GM19099 (cell line): ENCODE results near the gene MCRIP2.

ENCODE experiments used
- POLR2A ChIP-seq: IDR thresholded peaks from 3 replicates; pipeline ENCODE4 v1.6.1; 2011; ENCODE audit warnings: low read depth; ENCODE audit not compliant: insufficient read length; ENCODE audit errors: extremely low read depth

The MCRIP2 gene

DNA sequence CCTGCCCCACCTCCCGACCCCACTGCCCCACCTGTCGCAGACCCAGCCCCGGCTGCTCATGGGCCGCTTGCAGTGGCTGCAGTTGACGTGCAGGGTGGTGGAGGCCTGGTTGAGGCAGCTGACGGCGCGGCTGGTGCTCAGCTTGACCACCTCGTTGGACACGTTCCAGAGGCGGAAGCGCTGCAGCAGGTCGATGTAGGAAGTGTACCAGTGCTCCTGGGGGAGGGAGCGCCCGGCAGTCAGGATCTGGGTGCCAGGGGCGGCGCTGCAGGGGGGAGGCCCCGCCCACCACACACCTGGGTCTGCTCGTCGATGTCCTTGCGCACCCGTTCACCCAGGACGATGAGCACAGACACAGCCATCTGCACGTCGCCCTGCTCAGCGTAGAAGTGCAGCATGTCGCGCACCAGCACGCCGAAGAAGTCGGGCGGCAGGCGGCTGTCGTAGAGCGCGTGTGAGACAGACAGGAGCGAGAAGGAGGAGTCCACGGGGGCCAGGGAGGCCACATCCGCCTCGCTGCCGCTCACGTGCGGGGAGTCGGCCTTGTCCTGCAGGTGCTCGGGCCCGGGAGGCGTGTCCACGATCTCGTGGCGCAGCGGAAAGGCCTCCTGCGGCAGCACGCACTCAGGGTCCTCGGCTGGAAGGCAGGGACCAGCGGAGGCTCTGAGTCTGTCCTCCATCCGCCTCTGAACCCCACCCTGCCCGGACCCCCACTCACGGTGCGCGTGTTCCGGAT, 43.5 kb downstream of the MCRIP2 start:
- TF ChIP-seq POLR2A: no peak

DNA sequence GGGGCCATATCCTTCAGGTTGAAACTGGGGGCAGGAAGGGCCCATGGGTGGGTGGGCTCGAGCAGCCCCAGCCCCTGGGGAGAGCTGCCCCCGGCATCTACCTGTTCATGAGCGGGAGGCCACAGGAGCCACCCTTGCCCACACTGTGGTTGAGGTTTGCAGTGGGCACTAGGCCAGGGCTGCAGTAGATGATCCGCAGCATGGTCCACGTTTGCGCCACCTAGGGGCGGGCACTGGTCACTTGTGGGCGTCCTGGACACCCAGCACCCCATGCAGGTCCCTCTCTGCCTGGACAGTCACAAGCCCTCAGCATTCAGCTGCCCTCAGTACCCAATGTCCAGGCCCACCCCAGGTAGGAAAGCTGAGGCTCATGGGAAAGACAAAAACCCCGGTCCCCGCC, 44.3 kb downstream of the MCRIP2 start:
- TF ChIP-seq POLR2A: no peak

DNA sequence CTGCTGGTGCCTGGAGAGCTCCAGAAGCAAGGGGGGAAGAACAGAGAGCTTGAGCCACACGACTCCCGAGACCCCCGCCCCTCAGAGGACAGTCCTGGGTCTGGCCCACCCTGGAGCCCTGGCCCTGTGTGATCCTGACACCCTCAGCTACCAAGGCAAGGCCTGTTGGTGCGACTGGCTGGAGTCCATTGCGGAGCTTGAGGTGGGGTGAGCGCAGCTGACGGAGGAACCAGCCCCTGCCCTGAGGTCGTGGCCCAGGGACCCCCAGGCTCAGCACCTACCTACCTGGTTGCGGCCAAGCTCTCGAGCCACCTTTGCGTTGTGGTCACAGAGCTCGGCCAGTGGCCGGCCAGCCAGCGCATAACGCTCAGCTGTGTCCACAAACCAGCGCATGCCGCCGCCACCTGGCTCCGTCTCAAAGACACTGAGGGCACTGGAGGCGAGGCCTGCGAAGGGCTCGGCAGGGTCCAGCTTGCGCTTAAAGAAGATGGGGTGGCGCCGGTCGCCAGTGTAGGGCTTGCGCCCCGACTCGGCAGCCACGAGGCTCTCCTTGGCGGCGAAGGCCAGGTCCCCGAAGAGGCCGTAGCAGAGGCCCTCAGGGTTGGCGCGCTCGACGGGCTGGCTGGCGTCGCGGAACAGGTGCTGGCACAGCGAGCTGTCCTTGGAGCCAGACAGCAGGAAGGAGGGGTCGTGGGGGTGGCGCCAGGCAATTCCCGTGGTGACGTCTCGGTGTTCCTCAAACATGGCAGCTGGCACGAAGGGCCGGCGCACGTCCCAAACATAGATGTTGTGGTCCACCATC, 45.0 kb downstream of the MCRIP2 start:
- TF ChIP-seq POLR2A: no peak

DNA sequence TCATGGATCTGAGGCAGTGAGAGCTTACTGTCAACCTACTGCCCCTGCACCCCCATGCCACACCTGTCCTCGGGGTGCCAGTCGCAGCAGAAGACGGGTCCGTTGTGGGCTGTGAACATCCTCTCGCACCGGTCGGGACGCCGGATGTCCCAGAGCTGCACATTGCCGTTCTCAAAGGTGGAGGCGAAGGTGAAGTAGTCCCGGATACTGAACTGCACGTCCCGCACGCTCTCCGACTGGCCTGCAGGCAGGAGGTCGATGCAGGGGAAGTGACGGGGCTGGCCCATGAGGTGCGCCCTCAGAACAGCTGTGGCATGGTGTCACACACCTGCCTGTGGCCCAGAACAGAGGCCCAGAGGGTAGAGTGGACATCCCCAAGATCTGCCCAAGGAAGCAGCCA, 45.9 kb downstream of the MCRIP2 start:
- TF ChIP-seq POLR2A: no peak

DNA sequence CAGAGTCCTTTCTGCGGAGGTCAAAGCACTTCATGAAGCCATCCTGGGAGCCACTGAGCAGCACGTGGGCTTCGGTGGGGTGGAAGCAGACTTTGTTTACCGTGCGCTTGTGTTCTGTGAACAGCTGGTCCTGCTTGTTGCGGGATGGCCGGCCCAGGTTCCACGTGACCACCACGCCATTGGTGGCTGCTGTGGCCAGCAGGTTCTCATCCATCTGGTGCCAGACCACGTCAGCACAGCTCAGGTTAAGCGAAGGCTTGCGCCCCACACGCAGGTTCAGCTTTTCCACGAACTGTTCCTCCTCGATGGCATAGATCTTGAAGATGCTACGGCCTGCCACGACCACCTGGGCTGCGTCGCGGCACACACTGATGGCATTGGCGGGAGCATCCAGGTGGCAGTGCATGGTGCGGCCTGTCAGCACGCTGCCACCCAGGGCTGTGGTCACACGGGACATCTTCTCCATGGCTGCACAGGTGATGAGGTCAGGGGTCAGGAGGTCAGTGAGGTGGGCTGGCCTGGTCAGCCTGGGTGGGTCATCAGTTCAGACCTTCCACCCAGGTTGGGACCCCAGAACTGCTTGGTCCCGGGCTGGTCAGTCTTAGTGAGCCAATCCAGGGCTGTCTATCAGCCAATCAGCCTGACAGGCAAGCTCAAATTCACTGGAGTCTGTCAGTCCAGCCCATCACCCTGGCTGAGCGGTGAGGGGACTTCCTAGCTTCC, 47.7 kb downstream of the MCRIP2 start:
- TF ChIP-seq POLR2A: no peak

DNA sequence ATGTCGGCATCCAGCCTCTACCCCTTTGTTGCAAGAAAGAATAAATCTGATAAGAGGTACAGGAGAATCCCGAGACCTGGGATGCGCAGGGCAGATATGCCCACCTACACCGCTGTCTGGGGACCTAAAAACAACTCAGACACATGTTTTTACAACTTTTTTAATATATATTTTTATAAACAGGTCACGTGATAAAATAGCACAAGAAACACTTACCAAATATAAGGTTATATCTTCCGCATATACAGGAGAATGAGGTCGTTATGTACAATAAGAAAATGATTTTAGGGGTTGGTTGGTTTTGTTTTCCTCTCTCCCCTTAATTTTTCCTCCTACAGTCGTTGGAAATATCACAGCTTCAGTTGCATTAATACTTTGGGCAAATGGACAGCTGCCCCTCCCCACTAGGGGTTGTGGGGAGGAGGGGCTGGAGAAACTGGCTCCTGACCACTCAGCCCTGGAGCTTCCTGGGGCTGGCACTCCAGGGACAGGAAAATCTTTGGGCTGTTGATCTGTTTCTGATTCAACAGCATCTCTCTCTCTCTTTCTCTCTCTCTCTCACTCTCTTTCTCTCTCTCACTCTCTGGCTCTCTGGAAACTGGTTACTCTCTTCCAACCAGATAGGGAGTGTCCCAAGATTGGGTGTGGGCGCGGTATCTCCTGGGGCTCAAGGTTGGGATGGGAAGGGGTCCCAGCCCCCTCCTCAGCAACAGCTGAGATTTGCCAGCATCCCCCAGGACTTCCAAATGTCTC, 50.9 kb downstream of the MCRIP2 start:
- TF ChIP-seq POLR2A: no peak

DNA sequence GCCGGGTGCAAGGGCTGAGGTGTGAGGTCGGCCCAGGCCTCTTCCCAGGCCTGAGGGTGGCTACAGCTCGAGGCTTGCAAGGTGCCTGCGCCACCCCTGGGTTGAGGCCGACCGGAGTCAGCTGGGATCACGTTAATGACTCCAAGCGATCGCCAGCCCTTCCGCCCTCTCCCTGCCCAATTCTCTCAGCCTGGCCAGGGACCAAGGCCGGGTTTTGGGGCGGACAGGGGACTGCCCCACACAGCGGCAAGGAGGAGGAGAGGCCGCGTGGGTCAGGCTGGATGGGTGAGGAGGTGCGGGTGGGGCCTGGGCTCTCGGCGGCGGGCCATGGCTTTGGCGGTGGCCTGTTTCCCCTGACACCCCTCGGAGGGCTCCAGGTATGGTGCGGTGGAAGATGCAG, 51.7 kb downstream of the MCRIP2 start:
- TF ChIP-seq POLR2A: no peak

DNA sequence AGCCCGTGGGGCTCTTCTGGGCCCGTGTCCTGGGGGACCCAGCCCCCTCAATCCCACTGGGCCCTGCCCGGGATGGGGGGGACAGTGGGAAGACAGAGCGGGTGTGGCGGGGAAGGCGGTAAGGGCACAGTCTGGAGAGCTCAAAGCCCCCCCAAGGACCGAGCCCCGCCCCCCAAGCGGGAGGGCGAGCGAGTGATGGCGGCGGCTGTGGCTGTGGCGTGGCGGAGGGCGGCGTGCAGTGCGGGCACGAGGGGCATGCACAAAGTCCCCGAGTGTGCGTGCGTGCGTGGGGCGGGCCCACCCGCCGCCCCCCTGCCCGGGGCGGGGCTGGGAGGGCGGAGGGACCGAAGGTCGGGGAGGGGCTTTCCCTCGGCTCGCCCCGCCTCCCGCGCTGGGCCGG, 52.1 kb downstream of the MCRIP2 start:
- no peak for TF ChIP-seq POLR2A

DNA sequence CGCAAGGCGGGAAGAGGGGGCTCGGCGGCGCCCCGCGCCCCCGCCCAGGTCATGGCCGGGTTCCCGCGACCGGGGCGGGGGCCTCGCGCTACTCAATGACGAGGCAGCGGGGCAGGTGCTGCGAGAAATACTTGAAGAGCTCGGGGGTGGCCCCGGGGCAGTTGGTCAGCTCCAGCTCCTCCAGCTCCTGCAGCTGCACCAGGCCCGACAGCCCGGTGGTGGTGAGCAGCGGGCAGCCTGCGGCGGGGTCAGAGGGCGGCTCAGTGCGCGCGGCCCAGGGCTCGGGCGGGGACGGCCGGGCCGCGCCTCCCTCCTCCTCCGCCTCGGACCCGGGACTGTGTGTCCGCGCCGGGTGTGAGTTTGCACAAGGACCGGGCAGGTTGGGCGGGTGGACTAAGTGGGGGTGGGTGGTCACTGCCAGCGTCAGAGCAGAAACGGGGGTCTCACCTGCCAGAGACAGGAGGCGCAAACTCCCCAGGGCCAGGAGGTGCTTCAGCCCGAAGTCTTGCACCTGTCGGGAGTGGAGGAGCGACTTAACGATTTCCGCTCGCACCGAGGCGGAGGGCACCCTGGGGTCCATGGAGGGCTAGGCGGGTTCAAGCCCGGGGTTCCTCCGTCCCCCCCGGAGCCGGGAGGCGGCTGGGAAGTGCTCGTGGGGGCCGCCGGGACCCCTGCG, 52.7 kb downstream of the MCRIP2 start:
- no peak for TF ChIP-seq POLR2A

DNA sequence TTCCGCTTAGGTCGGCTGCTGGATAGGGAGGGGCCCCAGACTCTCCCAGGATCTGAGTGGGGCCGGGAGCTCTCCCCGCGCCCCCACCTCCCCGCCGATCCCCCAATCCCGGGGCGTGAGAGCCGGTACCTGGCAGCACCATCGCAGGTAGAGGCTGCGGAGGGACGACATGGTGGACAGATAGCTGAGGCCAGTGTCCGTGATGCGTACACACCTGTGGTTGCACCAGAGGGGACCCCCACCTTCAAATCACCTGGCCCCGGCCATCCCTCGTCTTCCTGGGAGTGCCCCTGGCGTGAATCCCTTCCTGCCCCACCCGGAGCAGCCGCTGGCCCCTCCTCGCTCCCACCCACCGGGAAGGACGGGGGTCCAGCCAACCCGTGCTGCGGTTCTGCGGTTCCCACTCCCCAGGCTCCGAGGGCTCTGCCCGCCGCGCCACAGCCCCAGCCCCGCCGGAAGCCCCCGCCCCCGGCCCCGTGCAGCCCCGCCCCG, 53.3 kb downstream of the MCRIP2 start:
- TF ChIP-seq POLR2A: no peak

DNA sequence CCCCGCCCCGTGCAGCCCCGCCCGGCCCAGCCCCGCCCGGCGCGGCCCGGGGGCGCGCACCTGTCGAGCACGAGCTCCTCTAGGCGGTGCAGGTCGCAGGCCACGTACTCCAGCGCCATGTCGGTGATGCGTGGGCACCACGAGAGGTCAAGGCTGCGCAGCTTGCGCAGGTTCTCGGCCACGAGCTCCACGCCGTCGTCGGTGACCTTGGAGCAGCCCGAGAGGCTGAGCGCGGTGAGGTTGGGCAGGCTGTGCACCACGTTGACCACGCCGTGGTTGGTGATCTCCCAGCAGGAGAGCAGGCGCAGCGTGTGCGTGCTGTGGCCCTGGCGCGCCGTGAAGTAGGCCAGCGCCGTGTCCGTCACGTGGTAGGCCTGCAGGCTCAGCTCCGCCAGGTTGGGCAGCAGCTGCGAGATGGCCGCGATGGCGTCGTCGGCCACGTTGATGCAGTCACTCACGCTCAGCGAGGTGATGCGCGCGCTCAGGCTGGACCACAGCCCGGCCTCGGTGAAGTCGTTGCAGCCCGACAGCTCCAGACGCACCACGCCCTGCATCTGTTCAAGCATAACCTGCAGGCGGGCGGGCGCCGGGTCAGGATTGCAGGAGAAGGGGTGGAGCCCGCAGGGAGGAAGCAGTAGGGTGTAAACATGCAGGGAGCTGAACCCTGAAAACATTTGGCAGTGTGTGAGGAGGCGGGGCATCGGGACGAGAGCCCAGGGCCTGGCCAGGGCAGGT, 53.9 kb downstream of the MCRIP2 start:
- TF ChIP-seq POLR2A: peak; percentile 56
